Measurements from ENCODE around the gene SPTY2D1. TPM values are rescaled to one million over a fixed set of nuclear protein-coding genes. Genes with fewer than 3 reads are reported as not detected.

SPTY2D1 gene
- total RNA-seq, 1 experiment from 2014 or later = 29.3 TPM

GRCh38 chr11:18563090-18563730, 70.9 kb downstream of the SPTY2D1 start:
- peak; percentile 22 for DNase-seq (ENCODE audit: low read depth)

Other genes starting within 250 kb of the SPTY2D1 start
- 1,651 and 2,272 TPM in 2 replicates for gene LDHA, start 239.8 kb downstream of the SPTY2D1 start, total RNA-seq (2014; rRNA removed; shearing (Covaris generic))
- not detected in 2 replicates for gene LDHC, start 222.0 kb downstream of the SPTY2D1 start, total RNA-seq (2014; rRNA removed; shearing (Covaris generic))
- not detected in 2 replicates for gene LDHAL6A, start 178.5 kb downstream of the SPTY2D1 start, total RNA-seq (2014; rRNA removed; shearing (Covaris generic))
- 123 and 172 TPM in 2 replicates for gene TSG101, start 107.4 kb downstream of the SPTY2D1 start, total RNA-seq (2014; rRNA removed; shearing (Covaris generic))
- gene UEVLD, start 45.6 kb downstream of the SPTY2D1 start, total RNA-seq (2014; rRNA removed; shearing (Covaris generic)) = 46.7 and 124 TPM in 2 replicates
- gene MISFA, start 34.6 kb downstream of the SPTY2D1 start, total RNA-seq (2014; rRNA removed; shearing (Covaris generic)) = not detected in 2 replicates
- gene TMEM86A, start 64.4 kb upstream of the SPTY2D1 start, total RNA-seq (2014; rRNA removed; shearing (Covaris generic)) = 0.94 and 1.1 TPM in 2 replicates
- not detected in 2 replicates for gene IGSF22, start 91.8 kb upstream of the SPTY2D1 start, total RNA-seq (2014; rRNA removed; shearing (Covaris generic))
- not detected in 2 replicates for gene PTPN5, start 157.5 kb upstream of the SPTY2D1 start, total RNA-seq (2014; rRNA removed; shearing (Covaris generic))